Mononuclear cell (primary cell): ENCODE results near the gene ARAP3. TPM values are rescaled to one million over a fixed set of nuclear protein-coding genes. Genes with fewer than 3 reads are reported as not detected.

ENCODE experiments used
- H3K27me3 ChIP-seq: 2 replicates; pipeline ENCODE4 v1.6.0; 2011; ENCODE audit warnings: low read length, control low read depth; ENCODE audit not compliant: insufficient read depth
- H3K4me1 ChIP-seq: 2 replicates; pipeline ENCODE4 v1.5.1; 2011; ENCODE audit warnings: mild to moderate bottlenecking, low read length, control low read depth; ENCODE audit not compliant: insufficient read depth
- H3K4me3 ChIP-seq: 2 replicates; pipeline ENCODE4 v1.5.1; 2011; ENCODE audit warnings: mild to moderate bottlenecking, low read length, moderate library complexity
- H3K9me3 ChIP-seq: 2 replicates; pipeline ENCODE4 v1.5.1; 2011; ENCODE audit warnings: low read depth, mild to moderate bottlenecking, control low read depth, low read length
- total RNA-seq: library from RNA; depleted of rRNA; stranded (reverse); fragments of >200 nt; gene quantifications from one replicate; pipeline ENCODE4 v1.2.3, GENCODE V29; 2012

ARAP3 gene
- total RNA-seq, 1 donor: 1.4 TPM

DNA sequence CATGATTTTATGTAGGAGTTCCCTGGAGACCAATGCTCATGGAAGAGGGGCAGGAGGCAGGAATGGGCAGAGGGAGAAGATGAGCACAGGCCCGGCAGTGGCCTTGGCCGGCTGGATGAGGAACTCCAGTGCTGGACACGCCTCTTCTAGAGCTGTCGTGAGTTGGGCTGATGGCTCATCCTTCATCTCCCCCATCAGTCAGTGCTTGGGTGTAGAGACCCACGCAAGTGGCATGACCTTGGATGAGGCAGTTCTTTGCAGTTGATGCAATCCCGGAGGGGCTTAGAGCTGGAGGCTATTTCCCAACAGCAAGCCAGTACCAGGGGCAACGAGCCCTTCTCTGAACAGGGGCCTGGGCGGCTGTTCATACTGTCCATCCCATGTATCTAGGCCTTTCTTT, 25.5 kb upstream of the ARAP3 start:
- Histone ChIP-seq H3K4me1 (peaks cover 8% of the 10 kb centered on the region), H3K4me3 (no peak overlapping the region)

DNA sequence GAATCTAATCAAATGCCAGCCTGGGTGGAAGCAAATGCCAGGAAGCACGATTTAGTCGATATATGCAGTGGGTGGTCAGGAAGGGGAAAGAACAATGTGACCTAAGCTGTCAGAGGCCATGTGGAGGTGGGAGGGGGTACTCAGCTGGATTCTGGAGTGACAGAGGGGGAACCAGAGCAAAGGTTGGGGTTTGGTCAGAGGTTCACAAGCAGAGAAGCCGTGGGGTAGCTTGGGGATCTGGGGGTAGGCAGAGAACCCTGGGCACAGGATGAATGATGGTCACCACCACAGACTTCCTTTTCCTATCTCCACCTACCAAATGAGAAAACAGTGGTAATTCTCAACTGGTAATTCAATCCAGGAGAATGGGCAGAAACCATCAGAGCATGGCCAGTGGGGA, 24.1 kb upstream of the ARAP3 start:
- Histone ChIP-seq H3K4me3 (no peak overlapping the region), H3K9me3 (no peaks in the 10 kb centered on the region), H3K4me1 (peaks cover 20% of the 10 kb centered on the region), H3K27me3 (peaks cover 42% of the 10 kb centered on the region)

More for the DNA sequence above, 25.5 kb upstream of the ARAP3 start:
- Histone ChIP-seq H3K27me3 (peaks cover 30% of the 10 kb centered on the region), H3K9me3 (no peaks in the 10 kb centered on the region)

DNA sequence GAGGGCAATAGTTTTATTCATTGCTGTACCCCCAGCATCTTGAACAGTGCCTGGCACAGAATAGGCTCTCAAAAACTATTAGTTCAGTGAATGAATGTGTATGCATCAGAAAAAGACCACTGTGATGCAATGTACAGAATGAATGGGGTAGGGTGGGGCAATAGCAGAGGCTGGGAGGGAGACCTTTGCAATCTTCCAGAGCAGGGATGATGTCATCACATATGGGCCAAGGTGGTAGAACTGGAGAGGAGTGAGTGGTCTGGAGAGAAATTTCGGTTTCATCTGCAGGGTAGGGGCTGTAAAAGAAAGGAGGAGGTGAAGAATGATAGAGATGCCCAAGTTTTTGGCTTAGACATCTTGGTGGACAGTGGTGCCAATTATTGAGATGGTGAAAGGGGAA, 23.4 kb upstream of the ARAP3 start:
- Histone ChIP-seq H3K27me3 (peaks cover 48% of the 10 kb centered on the region), H3K4me1 (peaks cover 20% of the 10 kb centered on the region), H3K9me3 (no peaks in the 10 kb centered on the region), H3K4me3 (no peak overlapping the region)

DNA sequence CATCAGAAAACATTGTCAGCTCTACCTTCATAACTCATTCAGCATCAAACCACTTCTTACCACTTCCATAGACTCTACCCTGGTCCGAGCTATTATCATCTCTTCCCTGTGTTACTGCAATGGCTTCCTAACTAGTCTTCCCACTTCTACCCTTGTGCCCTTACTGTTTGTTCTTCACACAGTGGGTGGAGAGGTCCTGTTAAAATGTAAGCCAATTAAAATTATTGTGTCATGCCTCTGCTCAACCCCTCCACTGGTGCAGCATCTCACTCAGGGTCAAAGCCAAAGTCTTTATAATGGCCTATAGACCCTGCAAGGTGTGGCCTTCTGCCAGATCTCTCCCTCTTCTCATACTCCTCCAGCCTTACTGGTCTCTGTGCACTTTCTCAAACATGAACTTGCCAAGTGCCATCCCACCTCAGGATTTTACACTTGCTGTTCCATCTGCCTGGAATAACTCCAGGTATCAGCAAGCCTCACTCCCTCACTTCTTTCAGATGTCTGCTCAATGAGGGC, 22.8 kb upstream of the ARAP3 start:
- Histone ChIP-seq H3K9me3 (no peaks in the 10 kb centered on the region), H3K27me3 (peaks cover 55% of the 10 kb centered on the region), H3K4me1 (peaks cover 20% of the 10 kb centered on the region), H3K4me3 (no peak overlapping the region)

DNA sequence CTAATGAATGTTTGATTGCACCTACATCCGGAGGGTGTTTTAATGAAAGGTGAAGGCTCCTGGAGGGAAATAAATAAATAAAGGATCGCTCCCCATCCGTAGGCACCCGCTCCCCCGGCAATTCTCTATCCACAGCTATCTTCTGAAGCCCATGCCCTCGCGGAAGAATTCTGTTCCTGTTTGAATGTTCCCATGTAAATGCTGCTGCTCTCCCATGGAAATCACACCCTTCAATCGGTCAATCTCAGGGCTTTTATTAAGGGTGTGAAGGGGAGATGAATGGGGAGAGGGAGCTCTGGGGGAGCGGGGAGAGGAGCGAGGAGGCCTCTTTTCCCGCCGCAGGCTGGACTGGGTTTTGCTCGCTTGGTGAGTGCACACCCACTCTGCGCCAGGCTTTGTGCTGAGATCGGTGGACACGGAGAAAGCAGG, 21.1 kb upstream of the ARAP3 start:
- Histone ChIP-seq H3K9me3 (no peaks in the 10 kb centered on the region), H3K4me3 (no peak overlapping the region), H3K27me3 (peaks cover 64% of the 10 kb centered on the region), H3K4me1 (peaks cover 20% of the 10 kb centered on the region)

DNA sequence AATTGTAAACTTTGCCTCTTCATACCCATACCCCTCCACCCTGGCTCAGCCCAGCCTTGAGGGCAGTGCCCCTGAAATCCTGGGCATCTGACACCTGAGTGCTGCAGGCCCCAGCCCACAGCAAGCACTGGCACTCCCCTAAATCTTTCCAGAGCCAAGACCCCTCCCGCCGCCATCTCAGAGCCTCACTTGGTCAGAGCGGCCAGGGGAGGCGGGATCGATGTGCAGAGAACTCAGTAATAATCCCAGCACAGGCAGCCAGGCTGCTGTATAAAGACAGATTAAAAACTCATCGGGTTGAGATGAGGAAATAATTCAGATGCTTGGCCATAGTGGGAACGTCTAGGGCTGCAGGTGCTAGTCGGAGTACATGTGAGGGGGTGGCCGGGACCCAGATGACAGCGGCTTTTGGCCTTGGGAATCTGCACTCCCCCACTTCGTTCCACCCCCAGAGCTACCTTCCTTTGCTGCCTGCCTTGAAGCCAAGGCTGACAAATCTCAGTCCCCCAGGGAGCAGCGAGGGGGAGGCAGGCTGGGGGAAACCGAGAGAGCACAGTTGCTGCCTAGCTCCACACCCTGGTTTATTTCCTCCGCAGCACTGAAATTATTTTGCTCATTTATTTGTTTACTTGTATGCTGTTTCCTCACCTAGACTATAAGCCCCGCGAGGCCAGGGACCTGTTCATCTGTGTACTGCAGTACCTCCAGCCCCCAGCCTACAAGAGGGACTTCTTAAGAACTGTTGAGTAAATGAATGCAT, 19.5 kb upstream of the ARAP3 start:
- Histone ChIP-seq H3K4me3 (no peak overlapping the region), H3K9me3 (no peaks in the 10 kb centered on the region), H3K27me3 (peaks cover 64% of the 10 kb centered on the region), H3K4me1 (peaks cover 20% of the 10 kb centered on the region)

DNA sequence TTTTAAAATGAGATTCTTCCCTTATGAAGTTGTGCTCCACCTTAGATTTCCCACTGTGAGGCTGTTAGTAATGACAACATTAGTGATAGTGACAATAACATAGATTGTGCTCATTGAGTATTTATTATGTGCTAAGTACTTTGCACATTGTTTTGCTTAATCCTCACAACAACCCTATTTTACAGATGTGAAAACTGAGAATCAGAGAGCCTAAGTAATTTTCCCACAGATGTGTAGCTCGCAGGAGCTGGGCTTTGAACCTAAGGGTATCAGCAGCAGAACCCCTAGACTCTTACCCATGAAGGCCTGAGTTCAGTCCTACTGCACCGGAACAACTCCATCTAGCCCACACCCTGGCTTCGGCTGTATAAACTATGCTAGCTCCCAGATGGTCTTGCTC, 15.6 kb upstream of the ARAP3 start:
- Histone ChIP-seq H3K27me3 (peaks cover 35% of the 10 kb centered on the region), H3K4me3 (no peak overlapping the region), H3K9me3 (no peaks in the 10 kb centered on the region), H3K4me1 (peaks cover 18% of the 10 kb centered on the region)

DNA sequence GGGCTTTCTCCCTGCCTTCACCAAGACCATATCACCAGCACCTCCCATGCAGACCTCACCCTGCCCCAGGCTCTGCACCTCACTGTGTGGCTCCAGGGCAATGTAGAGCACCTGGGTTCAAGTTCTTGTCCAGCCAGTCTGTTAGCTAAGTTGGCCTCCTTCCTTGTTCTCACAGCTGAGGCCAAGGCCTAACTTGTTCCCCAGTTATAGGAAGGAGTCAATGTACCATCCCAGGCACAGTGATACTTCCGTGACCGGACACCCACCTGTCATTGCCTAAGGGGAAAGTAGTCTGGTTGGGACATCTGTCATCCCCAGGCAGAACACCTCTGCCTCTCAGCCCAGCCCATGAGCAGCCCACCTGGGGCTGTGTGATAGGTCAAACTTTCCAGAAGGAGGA, 14.4 kb upstream of the ARAP3 start:
- Histone ChIP-seq H3K27me3 (peaks cover 25% of the 10 kb centered on the region), H3K4me3 (no peak overlapping the region)

DNA sequence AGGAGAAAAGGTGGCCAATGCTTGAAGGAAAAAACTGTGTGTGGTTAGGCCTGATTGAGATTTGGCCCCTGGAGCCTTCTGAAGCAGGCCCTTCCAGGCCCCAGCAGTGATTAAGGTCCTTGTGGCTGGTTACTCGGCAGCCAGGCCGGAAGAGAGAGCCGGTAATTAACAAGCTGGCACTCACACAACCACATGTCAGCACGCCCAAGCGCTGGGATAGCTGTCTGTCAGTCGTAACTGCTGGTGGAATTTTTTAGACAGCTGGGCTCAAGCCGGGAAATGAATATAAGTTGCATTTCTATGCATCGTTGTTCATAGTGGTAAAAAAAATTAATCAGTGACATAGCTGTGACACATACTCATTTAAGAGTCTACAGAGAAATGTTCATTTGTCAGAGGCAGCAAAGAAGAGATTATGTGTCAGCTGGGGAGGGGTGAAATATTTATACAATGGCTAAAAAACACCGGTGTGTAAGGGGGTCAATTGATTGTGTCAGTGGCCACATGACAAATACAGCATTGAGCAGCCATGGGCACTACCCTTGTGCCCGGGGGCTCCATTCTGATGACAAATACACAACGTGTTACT, 13.7 kb upstream of the ARAP3 start:
- peaks cover 25% of the 10 kb centered on the region for H3K27me3 ChIP-seq
- no peaks in the 10 kb centered on the region for H3K9me3 ChIP-seq
- no peak overlapping the region for H3K4me3 ChIP-seq
- H3K4me1 ChIP-seq: peaks cover 19% of the 10 kb centered on the region

More for the DNA sequence above, 14.4 kb upstream of the ARAP3 start:
- no peaks in the 10 kb centered on the region for H3K9me3 ChIP-seq
- peaks cover 19% of the 10 kb centered on the region for H3K4me1 ChIP-seq

DNA sequence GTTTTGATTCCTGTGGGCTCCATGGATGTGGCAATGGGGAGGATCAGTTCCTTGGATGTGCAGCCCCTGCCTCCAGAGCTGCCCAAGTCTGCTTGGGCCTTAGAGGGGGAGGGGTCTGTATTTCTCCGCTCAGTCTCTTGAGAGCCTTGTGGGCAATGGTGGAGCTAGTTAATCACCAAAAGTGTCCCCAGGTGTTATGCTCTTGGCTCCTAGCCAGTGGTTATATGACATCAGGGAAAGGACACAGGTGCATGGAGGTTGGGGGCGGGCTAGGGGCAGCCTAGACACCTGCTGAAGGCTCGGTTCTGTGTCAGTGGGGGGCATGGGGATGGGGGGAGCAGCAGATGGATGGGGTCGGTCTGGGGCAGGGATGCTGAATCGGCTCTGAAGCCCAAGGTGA, 12.4 kb upstream of the ARAP3 start:
- Histone ChIP-seq H3K4me3 (no peak overlapping the region), H3K9me3 (no peaks in the 10 kb centered on the region), H3K4me1 (peaks cover 19% of the 10 kb centered on the region), H3K27me3 (peaks cover 12% of the 10 kb centered on the region)

DNA sequence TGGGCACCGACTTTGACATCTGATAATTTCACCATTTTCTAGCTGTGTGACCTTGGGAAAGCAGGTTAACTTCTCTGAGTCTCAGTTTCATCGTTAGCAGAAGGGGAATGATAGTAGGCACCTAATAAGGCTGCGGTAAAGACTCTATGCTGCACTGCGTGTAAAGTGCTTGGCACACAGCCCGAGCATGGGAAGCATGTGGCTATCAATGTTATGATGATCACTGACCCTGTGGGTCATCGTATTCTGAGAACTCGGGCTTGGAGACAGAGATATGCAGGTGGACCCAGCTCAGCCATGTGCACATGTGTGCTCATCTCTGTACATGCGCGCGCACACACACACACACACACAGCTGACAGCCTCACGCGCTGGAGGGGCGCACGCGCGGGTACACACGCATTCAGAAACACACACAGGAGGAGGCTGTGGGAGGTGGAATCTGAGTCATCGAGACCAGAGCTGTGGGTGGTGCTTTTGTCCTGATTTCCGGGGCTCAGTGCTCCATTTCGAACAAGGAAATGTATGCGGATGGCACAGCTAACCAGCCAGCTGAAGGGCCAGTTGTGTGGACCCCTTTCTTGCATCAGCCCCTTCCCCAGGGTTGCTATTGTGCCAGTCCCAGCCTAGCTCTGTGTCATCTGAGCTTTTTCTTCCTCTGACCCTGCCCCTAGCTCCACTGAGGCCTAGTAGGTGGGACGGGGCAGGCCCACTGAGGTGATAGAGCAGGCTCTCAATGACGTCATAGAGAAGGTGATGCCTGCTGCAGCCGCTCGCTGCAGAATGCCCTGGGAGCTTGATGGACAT, 11.1 kb upstream of the ARAP3 start:
- H3K27me3 ChIP-seq: peaks cover 6% of the 10 kb centered on the region
- H3K9me3 ChIP-seq: no peaks in the 10 kb centered on the region
- H3K4me3 ChIP-seq: no peak overlapping the region
- H3K4me1 ChIP-seq: peaks cover 19% of the 10 kb centered on the region

DNA sequence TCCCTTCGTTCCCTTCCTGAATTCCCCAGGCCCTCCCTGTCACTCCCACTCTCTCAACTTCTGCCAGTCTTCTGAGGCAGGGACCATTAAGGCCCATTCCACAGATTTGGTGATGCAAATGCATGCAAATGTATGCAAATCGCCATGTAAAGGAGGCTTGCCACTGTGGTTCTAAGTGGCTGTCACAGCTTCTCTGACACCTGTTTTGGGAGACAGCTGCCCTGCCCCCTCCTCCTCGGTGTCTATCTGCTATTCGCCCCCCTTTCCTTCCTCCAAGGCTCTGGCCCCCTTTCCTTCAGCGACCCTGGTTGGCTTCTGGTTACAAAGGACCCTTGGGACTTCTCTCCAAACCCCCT, 10.5 kb upstream of the ARAP3 start:
- peaks cover 19% of the 10 kb centered on the region for H3K4me1 ChIP-seq
- H3K9me3 ChIP-seq: no peaks in the 10 kb centered on the region
- no peak overlapping the region for H3K4me3 ChIP-seq
- H3K27me3 ChIP-seq: peaks cover 6% of the 10 kb centered on the region

DNA sequence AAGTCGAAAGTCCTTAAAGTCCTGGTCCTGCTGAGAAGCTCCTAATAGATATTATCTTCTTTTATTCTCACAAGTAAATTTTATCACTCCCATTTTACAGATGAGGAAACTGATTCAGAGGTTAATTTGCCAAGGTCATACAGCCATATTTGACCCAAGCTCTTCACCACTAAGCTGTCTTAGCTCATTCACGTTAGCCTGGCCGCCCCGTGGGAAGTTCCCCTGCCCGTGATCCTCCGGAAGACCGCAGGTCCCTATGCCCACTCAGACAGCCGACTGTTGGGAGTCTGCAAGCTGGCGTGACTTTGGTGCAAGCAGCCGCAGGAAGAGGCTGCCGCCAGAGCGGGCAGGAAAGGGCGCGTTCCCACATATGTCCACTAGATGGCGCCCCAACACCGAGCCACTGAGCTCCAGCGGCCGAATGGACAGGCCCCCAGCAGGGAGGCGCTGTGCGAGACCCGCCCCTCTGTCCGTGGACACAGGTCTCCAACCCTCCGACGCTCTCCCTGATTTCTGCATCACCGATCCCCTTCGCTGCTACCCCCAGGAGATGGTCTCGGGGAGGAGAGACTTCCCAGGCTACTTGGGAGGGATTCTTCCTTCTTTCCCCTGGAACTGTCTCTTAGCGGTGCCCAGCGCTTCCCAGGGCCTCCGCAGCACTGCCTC, 10.0 kb upstream of the ARAP3 start:
- H3K27me3 ChIP-seq: peaks cover 6% of the 10 kb centered on the region
- no peak overlapping the region for H3K4me3 ChIP-seq

DNA sequence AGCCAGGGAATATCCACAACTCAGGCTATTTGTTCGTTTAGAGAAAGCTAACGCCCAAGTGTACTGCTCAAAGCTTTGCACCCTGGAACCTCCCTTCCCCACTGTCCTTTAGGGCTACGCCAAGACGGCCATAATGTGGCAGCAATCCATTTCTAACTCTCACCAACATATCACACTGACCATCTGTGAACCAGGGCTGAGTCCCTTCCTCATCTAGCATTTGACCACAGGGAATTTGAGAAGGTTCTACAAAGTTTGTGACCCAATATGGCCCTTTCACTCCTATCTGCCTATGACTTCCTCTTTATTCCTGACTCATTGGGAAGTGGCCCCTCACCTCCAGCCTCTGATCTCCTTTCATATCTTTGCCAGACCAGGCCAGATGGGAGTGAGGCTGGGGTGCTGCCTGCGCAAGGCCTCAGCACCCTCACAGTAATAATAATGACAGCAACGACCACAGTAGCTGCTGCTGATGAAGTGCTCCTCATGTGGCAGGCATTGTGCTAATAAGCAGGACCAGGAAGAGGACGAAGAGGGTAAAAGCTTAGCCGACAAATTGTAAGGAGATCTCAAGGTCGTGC, 9.3 kb upstream of the ARAP3 start:
- no peak overlapping the region for H3K4me3 ChIP-seq
- peaks cover 6% of the 10 kb centered on the region for H3K27me3 ChIP-seq
- H3K4me1 ChIP-seq: peaks cover 19% of the 10 kb centered on the region
- no peaks in the 10 kb centered on the region for H3K9me3 ChIP-seq

More for the DNA sequence above, 10.0 kb upstream of the ARAP3 start:
- H3K9me3 ChIP-seq: no peaks in the 10 kb centered on the region
- H3K4me1 ChIP-seq: peaks cover 19% of the 10 kb centered on the region
